Subcutaneous adipose tissue (tissue), 4 donors: ENCODE measurements around the gene OTOF. TPM values are rescaled to one million over a fixed set of nuclear protein-coding genes. Genes with fewer than 3 reads are reported as not detected.

Experiments used
- total RNA-seq, 4 donors: library from RNA; depleted of rRNA; stranded (reverse); fragments of >200 nt; gene quantifications; one replicate each; pipeline ENCODE4 v1.1.0, GENCODE V29; 2016
- TF ChIP-seq, protein P1 (sequence below): fragments of 450-650 bp; IDR thresholded peaks from one replicate; pipeline ENCODE4 v1.5.1; 2016; ENCODE audit warnings: low read depth, mild to moderate bottlenecking, control low read depth, antibody characterized with exemption, moderate library complexity

OTOF gene
- total RNA-seq, 4 donors from 2014 or later: 0.16 to 0.44 (median 0.17) TPM; not detected in 1

DNA sequence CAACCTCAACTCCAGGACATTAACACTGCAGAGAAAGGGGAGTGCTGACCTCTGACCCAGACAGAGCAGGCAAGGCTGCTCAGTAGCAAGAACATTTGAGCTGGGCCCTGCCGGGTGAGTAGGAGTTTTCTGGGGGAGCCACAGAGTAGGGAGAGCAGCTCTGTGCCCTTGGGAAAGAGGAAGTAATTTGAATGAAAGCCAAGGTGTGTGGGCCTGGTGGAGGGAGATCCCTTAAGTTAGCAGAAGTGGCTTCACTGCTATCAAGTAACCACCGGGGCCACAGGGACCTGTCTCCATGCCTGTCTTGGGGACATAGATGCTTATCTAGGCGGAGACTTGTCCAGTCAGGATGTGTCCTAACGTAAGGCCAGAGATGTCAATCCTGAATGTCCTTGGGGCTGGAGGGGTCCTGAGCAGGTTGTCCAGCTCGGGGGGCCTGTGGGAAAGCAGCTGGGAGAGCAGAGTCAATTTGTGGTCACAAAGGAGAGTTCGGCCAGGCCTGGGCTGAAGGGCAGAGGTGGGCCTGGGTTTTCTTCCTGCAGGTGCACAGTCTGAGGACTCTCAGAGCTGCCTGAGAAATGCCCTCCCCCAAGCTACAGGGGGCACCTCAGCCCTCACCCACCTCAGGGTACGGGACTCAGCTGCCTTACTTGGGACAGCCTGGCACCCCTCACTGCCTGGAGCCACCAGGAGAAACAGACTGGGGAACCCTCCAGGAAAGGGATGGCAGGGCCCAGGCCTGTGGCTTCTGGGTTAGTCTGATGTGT is 15.0 kb upstream of the OTOF start:
- TF ChIP-seq, protein P1, sequence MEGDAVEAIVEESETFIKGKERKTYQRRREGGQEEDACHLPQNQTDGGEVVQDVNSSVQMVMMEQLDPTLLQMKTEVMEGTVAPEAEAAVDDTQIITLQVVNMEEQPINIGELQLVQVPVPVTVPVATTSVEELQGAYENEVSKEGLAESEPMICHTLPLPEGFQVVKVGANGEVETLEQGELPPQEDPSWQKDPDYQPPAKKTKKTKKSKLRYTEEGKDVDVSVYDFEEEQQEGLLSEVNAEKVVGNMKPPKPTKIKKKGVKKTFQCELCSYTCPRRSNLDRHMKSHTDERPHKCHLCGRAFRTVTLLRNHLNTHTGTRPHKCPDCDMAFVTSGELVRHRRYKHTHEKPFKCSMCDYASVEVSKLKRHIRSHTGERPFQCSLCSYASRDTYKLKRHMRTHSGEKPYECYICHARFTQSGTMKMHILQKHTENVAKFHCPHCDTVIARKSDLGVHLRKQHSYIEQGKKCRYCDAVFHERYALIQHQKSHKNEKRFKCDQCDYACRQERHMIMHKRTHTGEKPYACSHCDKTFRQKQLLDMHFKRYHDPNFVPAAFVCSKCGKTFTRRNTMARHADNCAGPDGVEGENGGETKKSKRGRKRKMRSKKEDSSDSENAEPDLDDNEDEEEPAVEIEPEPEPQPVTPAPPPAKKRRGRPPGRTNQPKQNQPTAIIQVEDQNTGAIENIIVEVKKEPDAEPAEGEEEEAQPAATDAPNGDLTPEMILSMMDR: no peak

DNA sequence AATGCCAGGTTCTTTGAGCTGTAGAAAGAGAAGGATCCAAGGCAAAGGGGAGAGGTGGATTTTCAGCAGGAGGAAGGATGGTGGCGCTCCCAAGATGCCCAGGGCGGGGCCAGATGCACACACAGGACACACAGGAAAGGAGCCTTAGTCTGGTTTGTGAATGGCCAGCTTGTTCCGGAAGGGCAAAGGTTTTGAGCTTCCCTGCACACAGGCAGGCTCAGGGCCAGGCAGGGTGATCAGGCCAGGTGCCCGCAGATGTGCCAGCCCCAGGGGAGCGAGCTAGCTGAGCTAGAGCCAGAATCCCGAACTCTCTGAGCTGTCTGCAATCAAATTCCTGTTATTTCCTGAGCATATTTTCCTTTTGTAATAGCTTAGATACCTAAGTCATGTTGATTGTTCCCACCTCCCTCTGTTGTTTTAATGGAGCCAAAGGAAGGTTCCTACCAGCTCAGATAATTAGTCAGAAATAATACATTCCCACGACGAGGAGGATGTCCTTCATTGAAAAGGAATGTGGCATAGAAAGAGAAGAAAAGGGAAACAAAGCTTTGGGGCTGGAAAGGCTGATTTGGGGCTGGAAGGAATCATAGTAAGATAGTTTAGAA is 13.7 kb upstream of the OTOF start:
- TF ChIP-seq, protein P1: no peak

DNA sequence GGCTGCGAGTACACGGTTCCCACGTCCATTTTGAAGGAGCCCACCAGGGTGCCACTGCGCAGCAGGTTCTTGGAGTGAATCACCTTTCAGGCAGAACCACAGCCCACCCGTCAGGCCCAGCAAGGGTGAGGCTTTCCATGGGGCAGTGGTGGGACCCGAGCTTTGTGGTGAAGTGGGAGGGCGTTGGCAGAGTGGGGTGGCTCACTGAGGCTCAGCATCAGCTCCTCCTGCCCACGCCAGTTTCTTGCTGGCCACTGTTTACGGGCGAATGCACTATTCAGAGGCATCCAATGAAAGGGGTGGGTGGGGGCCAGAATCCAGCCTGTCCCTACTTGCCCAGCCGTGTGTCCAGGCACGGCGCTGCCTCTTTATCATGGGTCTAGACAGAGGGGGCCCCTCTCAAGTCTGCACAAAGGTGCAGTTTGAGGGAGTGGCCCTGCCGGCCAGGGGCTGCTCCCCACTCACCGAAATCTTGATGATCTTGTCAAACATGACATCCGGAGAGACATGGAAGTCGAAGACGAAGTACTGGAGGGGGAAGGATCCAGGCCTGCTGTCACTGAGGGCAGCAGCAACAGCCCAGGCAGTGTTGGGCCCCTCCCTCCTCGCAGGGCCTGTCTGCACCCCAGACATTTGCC is 11.4 kb upstream of the OTOF start:
- TF ChIP-seq, protein P1: no peak

DNA sequence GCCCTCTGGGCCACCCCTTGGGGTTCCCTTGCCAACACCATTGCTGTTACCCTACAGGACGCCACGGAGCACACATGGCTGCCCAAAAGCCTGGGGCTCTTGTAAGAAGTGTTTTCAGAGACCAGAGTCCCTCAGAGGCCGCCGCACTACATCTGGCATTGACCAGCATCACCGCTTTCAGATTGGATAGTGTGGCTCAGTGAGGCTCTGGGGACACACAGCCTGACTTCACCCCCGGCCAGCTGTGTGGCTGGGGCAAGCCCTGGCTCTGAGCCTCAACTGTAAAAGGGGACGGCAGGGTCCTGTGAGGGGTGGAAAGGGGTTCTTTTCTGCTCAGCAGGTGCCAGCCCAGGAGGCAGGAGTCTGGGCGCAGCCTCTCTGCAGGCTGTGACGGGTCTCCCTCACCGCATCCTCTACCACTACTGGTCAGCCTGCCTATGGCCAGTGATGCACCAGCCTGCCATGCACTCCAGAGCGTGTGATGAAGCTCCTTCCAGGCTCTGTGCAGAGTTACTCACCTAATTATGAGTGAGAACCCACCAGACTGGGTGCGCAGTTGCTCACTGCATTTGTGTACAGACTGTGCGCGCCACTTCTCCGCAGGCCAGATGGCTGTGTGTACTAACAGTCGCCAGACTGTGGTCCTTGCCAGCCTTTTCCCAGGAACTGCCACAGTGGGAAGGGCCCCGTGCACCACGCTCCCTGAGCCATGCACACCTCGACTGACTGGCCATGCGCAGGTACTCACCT is 10.7 kb upstream of the OTOF start:
- TF ChIP-seq, protein P1: no peak

DNA sequence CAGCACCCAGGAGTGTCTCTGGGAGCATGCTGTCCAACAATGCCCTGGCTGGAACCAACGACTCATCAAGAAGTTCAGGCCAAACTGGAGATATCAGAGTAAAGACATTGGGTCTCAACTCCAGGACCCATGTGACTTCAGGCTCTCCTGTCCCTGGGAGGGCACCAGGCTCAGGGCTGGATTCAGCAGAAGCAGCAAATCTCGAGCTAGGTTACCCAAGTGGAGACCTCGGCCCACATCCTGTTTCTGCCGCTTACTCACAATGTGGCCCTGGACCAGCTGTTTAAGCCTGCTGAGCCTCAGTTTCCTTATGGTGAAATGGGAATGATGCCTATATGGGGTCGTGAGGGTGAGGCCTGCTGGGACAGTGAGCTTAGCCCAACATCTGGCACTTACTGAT is 9.3 kb upstream of the OTOF start:
- TF ChIP-seq, protein P1: no peak

DNA sequence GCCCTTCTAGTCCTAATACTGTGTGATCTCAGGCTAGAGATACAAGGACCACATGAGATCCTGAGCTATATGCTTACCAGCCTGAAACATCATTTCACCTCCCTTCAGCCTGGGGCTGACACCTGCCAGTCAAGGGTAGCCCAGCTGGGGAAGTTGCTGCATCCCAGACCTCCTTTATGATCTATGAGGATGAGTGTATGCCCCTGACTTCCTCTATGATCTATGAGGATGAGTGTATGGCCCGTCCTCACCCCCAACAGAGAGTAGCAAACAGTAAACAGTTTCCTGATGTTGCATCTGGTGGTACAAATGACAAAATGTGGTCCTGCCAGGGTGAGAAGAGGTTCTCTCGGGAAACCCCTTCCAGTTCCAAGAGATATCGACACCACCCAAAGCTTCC is 8.9 kb upstream of the OTOF start:
- TF ChIP-seq, protein P1: no peak
